Upper lobe of left lung (tissue), 4 donors: Measurements from ENCODE around the gene HSD17B10.

Source experiments
- CTCF ChIP-seq, 6 experiments: fragments of 450-650 bp in 4 of 6; fragments of 200-600 bp in 2 of 6; sonication (generic) in 2 of 6; IDR thresholded peaks; one replicate each; pipeline ENCODE4 v1.5.1; 2016 to 2019; ENCODE audit warnings: antibody characterized with exemption in 6 of 6
- POLR2A ChIP-seq, 4 donors: fragments of 450-650 bp; IDR thresholded peaks; one replicate each; pipeline ENCODE4 v1.5.1; 2016 to 2017; ENCODE audit warnings: antibody characterized with exemption in 4 of 4, mild to moderate bottlenecking in 2 of 4

GRCh38 chrX:53421772-53422085 lies 12.4 kb downstream of the HSD17B10 start:
- TF ChIP-seq CTCF (IDR thresholded peaks at IDR 0.05) (no peak), POLR2A (IDR thresholded peaks at IDR 0.05) (no peak)
